VCaP (cell line): ENCODE results near the gene RGPD6.
"Not testable (repeated sequence)": the region's sequence is repeated elsewhere in the genome, so short reads cannot be mapped to it uniquely, and the experiment has no call there.

Experiments used
- H3K27ac ChIP-seq: fragments of 450-650 bp; 2 replicates; pipeline ENCODE4 v1.5.1; 2017

Gene RGPD6

DNA sequence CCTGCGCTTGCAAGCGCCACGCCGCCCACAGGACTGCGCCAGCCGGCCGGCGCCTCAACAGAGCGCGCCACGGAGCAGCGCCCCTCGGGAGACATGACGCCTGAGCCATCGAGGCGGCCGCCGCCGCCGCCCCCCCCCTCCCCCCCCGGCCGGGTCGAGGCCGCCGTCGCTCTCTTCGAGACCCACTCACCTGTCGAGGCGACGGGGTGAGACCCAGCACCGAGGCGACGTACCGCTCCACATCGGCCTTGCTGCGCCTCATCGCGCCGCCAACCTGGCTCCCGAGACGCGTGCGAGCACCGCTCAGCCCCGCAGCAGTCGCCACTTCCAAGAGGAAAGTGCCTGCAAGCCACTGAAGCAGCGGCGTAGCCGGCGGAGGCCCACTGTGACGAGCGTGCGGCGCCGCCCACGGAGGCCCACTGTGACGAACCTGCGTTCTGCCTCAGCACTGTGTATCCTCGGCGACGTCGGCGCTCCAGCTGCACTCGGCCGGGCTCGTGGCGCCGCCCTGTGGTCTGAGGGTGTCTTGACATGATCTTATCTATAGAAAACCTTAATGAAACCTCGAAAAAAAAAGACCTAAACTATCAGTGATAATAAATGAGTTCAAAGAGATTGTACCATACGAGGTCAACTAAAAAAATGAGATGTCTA is at the start of gene RGPD6:
RGPD6 (minus strand) TSS at position 460 of the 654 bp plus-strand sequence; CDS start at position 262, 198 bp downstream.
- H3K27ac ChIP-seq = not testable (repeated sequence)

GRCh38 chr2:110619326-110619939 is 42.4 kb upstream of the RGPD6 start:
- H3K27ac ChIP-seq = not testable (repeated sequence)

GRCh38 chr2:110613927-110614326 is 36.9 kb upstream of the RGPD6 start:
- not testable (repeated sequence) for H3K27ac ChIP-seq

GRCh38 chr2:110610613-110611250 is 33.7 kb upstream of the RGPD6 start:
- not testable (repeated sequence) for H3K27ac ChIP-seq

DNA sequence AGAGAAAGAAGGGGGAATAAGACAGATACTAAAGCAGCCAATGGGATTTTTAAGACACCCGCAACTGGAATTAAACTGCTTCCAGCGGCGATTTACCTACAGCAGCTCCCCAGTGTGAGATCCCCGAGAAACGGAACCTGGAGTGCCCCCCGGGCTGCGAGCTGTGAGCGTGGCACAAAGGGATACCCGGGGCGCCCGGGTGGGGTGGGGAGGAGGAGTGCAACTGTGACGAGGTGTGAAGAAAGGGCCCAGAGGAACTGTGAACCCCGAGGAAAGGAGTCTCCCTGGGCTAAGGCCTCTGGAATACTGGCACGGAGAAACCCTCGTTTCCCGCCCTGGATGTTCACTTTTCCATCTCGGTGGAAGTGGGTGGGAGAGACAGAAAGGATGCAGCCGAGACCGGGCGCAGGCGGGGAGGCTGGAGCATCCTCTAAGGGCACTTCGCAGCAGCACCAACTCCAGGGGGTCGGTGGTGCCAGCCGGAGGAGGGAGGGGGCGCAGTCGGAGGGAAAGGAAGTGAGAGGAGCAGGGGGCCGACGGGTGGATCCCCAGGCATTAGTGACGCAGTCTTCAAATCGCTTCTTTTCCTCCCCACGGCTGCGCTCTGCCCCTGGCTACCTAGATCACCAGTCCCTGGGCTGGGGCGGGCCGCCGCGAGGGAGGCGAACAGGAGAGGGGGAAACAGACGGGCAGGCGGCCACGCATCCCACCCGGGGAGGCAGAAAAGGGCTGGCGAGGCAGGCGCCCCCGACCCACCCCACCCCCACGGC is 33.0 kb upstream of the RGPD6 start:
- not testable (repeated sequence) for H3K27ac ChIP-seq

- not testable (repeated sequence) for H3K27ac ChIP-seq
Measured at GRCh38 chr2:110608788-110609502, 31.9 kb upstream of the RGPD6 start.

DNA sequence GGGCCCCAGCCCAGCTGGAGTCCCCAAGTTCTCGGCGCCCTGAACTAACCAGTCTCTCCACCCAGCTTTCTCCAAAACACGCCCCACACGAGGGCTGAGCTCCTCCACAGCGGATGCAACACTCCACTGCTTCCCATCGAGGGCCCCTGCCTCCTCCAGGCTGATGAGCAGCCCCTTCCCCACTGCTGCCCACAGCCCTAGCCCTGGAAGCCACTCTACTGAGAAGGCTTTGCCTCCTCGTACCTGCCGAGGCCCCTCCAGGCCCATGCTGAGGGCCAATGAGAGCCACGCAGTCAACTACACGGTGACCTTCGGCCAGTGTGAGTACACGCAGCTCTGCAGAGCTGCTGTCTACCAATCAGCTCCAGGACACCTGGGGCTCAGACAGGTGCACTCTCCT is 28.0 kb upstream of the RGPD6 start:
- H3K27ac ChIP-seq = not testable (repeated sequence)

GRCh38 chr2:110603917-110604591 is 27.0 kb upstream of the RGPD6 start:
- not testable (repeated sequence) for H3K27ac ChIP-seq

GRCh38 chr2:110602139-110602538 is 25.1 kb upstream of the RGPD6 start:
- not testable (repeated sequence) for H3K27ac ChIP-seq

DNA sequence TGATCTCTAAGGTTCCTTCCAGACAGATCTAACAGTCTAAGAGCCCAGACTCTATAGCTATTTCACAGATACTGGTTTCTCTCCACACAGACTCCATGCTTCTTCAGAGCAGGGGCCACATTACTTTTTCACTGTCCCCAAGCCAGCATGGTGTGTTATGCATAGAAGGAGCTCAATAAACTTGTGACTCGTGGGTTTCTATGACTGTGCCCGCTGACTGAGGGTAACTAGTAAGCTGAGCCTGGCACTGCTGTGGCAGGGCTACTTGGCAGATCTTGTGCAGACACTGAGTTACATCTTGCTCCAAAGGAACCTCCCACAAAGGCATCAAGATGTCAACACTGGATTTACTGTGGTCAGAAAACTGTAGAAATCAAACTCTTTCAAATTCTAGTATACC is 15.0 kb upstream of the RGPD6 start:
- H3K27ac ChIP-seq = not testable (repeated sequence)

DNA sequence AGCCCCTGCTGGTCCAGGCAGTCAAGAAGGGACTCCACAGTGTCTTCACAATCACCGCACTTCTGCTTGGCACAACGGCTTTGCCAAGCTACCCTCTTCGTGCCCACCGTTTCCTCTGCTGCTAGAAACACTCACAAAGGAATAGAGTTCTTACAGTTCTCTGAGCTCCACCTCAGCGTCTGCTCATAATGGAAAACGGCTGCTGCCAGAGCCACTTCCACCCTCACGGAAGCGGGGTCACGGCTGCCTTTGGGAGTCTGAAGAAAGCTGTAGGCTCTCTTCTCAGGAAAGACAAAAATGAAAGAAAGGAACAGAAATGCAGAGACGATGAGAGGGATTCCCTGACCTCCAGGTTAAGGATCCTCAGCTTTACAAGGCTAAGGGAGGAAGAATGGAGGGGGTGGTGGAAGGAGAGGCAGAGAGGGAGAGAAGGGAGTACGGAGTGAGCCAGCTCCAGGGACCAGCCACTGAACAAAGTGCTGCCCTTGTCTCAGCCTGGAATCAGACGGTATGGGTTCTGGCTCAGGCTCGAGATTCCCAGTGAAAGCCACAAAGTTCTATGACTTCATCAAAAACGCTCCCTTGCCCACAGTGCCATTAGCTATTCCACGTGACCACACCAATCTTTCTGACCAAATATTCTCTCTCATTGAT is 12.8 kb upstream of the RGPD6 start:
- not testable (repeated sequence) for H3K27ac ChIP-seq

DNA sequence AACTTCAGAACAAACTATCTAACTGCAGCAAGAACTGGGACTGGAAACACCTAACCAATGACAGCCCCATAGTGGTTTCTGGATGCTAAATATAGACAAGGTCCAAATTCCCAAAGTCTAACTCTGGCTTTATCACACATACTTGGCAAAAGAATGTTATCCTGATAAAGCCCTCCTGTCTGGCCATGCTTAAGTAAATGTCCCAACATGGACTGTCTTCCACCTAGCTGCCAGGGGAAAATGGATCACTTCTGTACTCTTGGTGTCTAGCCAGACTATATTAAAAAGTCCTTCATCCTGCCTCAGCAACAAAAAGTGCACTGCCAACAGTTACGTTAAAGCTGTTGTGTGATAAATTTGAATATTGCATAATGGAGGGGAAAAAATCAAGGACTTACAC is 11.5 kb upstream of the RGPD6 start:
- not testable (repeated sequence) for H3K27ac ChIP-seq

GRCh38 chr2:110579216-110579965 is 2.4 kb upstream of the RGPD6 start:
- H3K27ac ChIP-seq = not testable (repeated sequence)

DNA sequence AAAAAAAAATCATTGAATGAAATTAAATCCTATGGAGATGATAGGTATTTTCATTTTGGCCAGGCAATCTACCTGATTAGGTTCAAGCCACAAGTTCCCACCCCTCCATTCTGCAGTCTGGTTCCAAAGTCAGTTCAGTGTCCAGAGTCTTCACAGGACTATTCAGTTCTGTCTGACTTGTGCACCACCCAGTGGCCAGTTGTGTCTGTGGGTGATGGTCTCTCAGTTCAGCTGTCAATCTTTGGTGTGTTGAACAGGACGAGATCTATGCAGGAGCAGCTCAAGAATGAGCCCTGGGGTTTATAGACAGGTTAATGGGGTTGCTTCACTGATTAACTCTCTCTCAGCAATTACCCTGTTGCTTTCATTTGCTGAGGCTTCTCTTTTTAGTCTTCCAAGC is 1.4 kb upstream of the RGPD6 start:
- not testable (repeated sequence) for H3K27ac ChIP-seq

DNA sequence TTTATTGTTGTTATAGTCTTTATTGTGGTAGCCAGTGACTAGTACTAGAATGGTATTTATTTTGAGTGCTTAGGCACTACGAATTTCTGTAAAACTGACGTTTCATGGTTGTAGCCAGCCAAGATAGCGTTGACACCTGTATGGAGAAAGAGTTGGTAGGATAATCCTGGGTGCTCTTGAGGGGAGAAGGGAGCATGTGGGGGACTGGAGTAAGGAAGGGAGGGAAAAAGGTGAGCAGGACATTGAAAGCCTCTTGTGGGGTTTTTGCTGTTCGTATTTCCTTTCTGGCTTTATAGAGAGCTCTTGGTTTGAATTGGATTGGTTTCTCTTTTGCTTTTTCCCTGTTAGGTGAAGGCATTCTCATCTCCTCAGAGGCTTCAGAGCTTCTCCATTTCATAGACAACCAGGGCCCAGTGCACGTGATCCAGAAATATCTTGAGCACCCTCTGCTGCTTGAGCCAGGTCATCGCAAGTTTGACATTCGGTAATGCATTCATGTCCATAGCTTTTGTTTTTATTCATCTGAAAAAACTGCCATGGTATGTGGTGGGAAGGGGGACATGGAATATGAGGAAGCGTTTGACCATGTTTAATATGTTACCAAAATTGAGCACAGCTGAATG is 77.2 kb downstream of the RGPD6 start:
- H3K27ac ChIP-seq = not testable (repeated sequence)

DNA sequence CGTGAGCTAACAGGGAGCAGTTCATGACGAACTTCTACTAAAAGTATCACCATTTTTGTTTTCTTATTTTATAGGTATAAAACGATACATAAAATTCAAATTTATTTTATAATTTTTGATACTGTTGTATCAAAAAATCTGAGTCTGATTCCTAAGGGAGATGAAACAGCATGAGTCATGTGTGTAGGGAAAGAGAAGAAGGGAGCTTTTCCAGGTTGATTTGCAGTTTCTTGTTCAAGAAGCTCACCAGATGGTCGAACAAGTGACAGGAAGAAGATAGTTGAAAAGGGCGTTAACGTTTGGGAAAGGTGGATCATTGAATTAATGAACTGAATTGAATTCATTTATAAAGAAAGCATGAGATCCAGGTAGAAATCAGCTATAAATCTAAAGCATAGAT is 81.0 kb downstream of the RGPD6 start:
- not testable (repeated sequence) for H3K27ac ChIP-seq

- not testable (repeated sequence) for H3K27ac ChIP-seq
Measured at GRCh38 chr2:110494488-110494887, 82.5 kb downstream of the RGPD6 start.

DNA sequence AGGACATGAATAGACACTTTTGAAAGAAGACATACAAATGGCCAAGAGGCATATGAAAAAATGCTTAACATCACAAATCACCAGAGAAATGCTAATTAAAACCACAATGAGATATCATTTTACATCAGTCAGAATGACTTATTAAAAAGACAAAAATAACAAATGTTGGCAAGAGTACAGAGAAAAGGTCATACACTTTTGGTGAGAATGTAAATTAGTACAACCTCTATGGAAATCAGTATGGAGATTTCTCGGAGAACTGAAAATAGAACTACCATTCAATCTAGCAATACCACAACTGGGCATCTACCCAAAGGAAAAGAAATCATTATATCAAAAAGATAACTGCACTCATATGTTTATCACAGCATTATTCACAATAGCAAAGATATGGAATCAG is 88.0 kb downstream of the RGPD6 start:
- H3K27ac ChIP-seq = not testable (repeated sequence)

DNA sequence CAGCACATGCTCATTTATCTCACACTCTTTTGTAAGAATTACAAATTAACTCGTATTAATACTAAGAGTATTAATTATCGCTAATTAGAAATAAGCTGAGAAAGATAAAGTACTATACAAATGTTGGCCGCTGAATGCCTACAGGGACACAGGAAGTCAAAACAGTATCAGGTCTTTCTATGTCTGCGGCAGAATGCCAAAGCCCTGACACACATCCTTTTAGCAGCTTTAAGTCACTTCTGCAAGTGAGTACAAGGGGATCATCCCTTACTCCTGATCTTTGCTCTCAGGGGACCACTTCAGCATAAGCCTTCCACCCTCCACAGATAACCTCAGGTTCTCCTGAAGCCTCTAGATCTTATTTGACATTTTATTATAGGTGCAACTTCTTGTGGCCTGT is 94.3 kb downstream of the RGPD6 start:
- H3K27ac ChIP-seq = not testable (repeated sequence)

DNA sequence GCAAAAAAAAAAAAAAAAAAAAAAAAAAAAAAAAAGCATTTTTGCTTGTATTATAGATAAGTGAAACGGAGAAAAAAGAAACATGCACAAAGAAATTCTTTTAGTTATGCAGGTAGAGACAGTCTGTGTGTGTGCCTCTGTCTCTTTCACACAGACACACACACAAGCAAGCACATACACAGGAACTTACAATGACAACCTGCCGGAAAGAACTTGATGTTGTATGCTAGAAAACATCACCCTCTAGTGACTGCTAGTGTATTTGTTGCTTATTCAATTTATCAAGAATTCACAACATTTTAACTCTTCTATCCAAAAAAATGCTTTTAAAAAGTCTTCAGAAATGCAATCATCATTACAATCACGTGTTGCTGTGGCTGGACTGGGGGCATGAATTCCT is 95.8 kb downstream of the RGPD6 start:
- H3K27ac ChIP-seq = not testable (repeated sequence)
